BJ (cell line): ENCODE measurements around the gene SAYSD1. TPM values are rescaled to one million over a fixed set of nuclear protein-coding genes. Genes with fewer than 3 reads are reported as not detected.

Experiments used
- CTCF ChIA-PET: fragments of 350-600 bp; formaldehyde crosslinking; extraction: SDS; loops from one replicate; lab custom pipeline; 2021; ENCODE audit warnings: antibody characterized with exemption, inconsistent platforms; lab: Yijun Ruan, JAX
- POLR2A ChIA-PET: fragments of 300-600 bp; sonication (Branson Sonifier 250); formaldehyde crosslinking; extraction: SDS; loops from one replicate; lab custom pipeline; 2021; ENCODE audit warnings: antibody characterized with exemption; lab: Charles Lee
- DNase-seq: peaks from one replicate; pipeline ENCODE4 v3.0.0-alpha.2; 2011; ENCODE audit warnings: low read depth
- H3K27me3 ChIP-seq: 2 replicates; pipeline ENCODE4 v1.6.0; 2011; ENCODE audit warnings: low read length; ENCODE audit not compliant: control insufficient read depth, insufficient read depth
- H3K36me3 ChIP-seq: 2 replicates; pipeline ENCODE4 v1.5.1; 2011; ENCODE audit warnings: low read length; ENCODE audit not compliant: control insufficient read depth, insufficient read depth
- H3K4me3 ChIP-seq: 2 replicates; pipeline ENCODE4 v1.5.1; 2011; ENCODE audit warnings: low read depth, mild to moderate bottlenecking, control low read depth, low read length
- polyA plus RNA-seq: library from polyadenylated mRNA; depleted of rRNA; stranded (reverse); fragments of >200 nt; gene quantifications from 2 replicates; pipeline ENCODE4 v1.2.3, GENCODE V29; 2011
- TF ChIP-seq, protein P1 (sequence below): IDR thresholded peaks from 2 replicates; pipeline ENCODE4 v1.5.1; 2011; ENCODE audit warnings: low read depth, mild to moderate bottlenecking, control low read depth, inconsistent platforms, low read length, moderate library complexity; ENCODE audit not compliant: insufficient read depth

SAYSD1 gene
- polyA plus RNA-seq, 1 experiment: 9.7 TPM

DNA sequence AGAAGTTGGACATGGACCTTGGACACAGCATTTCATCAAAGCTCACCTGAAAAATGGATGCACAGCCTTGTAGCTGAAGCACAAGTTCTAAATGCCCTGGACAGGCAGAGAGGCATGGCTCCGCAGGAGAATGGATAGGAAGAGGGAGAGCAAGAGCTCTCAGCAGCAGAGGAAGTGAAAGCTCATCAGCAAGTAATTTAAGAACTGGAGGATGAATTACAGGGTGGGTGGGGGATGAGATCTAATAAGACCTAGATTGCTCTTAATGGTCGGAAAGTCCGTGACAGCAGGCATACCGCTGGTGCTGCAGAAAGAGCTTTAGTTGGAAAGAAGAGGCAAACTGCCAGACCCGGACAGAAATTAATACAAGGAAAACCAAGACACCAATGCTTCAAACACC is 37.3 kb upstream of the SAYSD1 start:
- no peaks in the 10 kb centered on the region; the same call in 1 of the 2 replicates for H3K27me3 ChIP-seq
- H3K4me3 ChIP-seq: no peak overlapping the region
- CTCF ChIA-PET: interaction anchor here (0.9 to 1.4 kb wide), 2 partner anchors 14 to 123 kb away, joined by 3 to 8 read pairs; no protein-coding TSS in a partner anchor
- H3K36me3 ChIP-seq: no peaks in the 10 kb centered on the region
- POLR2A ChIA-PET: no interaction called here
- TF ChIP-seq, protein P1, sequence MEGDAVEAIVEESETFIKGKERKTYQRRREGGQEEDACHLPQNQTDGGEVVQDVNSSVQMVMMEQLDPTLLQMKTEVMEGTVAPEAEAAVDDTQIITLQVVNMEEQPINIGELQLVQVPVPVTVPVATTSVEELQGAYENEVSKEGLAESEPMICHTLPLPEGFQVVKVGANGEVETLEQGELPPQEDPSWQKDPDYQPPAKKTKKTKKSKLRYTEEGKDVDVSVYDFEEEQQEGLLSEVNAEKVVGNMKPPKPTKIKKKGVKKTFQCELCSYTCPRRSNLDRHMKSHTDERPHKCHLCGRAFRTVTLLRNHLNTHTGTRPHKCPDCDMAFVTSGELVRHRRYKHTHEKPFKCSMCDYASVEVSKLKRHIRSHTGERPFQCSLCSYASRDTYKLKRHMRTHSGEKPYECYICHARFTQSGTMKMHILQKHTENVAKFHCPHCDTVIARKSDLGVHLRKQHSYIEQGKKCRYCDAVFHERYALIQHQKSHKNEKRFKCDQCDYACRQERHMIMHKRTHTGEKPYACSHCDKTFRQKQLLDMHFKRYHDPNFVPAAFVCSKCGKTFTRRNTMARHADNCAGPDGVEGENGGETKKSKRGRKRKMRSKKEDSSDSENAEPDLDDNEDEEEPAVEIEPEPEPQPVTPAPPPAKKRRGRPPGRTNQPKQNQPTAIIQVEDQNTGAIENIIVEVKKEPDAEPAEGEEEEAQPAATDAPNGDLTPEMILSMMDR: no peak
- no peak for DNase-seq

DNA sequence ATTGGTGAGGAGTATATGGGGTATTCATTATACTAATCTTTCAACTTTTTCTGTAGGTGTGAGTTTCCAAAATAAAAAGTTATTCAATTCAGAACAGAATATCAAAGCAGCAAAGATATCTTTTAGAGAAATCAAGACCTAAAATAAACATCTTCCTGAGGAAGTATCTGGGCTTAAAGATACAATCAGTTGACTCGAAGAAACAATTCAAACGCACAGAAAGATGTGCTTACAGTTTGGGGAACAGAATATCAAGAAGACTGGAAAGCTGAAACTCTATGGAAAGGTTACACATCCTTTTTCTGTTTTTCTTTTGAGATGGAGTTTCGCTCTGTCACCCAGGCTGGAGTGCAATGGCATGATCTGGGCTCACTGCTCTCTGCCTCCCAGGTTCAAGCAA is 36.2 kb upstream of the SAYSD1 start:
- DNase-seq: no peak
- TF ChIP-seq, protein P1: no peak
- ChIA-PET CTCF (interaction anchor here (1.4 kb wide), 1 partner anchor 15 kb away, joined by 8 read pairs; no protein-coding TSS in a partner anchor), POLR2A (no interaction called here)
- Histone ChIP-seq H3K4me3 (no peak overlapping the region), H3K27me3 (no peaks in the 10 kb centered on the region; the same call in 1 of the 2 replicates), H3K36me3 (no peaks in the 10 kb centered on the region)

DNA sequence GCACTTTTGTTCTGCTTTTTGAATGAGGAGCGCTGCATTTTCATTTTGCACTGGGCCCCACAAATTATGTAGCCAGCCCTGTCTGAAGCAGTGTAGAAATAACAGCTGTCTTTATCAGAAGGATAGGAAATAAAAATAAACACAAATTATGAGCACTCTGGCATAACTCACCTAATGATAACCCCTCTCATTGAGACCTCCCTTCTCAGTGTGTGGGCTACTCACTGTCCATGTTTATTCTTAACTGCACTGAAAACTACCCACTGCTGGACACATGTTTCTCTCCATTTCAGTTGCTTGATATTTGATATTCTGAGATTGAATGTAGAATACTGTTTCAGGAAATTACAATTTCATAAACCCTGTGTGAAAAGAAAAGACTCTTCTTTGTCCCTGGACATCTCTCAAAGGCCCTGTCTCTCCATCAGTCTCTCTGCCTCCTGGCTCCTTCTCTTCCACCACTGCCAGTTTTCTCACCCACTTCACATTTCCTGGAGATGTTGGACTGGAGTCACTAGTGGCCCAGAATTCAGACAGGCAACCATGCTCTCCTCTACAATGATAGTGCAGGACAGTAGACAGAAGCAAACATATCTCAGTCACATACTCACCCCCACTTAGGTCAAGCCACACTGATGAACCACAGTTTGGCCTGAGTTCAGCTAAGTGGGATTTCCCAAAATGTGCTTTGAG is 29.6 kb upstream of the SAYSD1 start:
- ChIA-PET POLR2A (no interaction called here), CTCF (no interaction called here)
- no peak for DNase-seq
- H3K36me3 ChIP-seq: no peaks in the 10 kb centered on the region
- TF ChIP-seq, protein P1: no peak
- H3K27me3 ChIP-seq: no peaks in the 10 kb centered on the region; the same call in 1 of the 2 replicates
- no peak overlapping the region for H3K4me3 ChIP-seq

DNA sequence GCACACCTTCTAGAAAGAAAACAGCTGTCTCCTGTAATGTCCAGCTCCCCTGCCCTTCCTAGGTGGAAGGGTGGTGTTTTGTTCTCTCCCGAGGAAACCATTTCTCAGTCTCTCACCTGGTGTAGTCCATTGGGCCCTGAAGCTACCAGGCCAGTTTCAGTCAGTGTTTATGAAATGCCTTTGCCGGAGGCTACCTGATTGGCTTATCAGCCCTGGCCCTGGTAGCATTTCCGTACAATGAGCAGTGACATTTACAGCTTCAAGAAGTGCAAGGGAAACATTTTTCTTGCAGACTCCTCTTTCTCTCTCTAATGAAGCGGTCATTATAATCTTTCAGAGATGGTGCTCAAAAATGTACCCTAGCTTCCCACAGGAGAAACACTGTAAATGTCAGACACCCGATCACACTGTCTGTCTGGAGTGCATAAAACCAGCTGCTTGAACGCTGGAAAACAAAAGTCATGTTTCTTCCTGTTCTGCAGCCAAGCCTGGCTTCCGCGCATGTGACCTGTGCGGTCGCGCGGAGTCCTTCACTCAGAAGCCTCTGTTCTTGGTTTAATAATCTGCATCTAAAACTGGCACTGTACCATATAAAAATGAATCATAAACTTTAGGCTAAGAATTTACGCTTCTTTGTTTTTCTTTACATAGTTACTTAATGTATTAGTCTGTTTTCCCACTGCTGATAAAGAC is 28.4 kb upstream of the SAYSD1 start:
- H3K36me3 ChIP-seq: no peaks in the 10 kb centered on the region
- CTCF ChIA-PET: no interaction called here
- DNase-seq: no peak
- POLR2A ChIA-PET: no interaction called here
- TF ChIP-seq, protein P1: no peak
- H3K27me3 ChIP-seq: no peaks in the 10 kb centered on the region
- H3K4me3 ChIP-seq: no peak overlapping the region

DNA sequence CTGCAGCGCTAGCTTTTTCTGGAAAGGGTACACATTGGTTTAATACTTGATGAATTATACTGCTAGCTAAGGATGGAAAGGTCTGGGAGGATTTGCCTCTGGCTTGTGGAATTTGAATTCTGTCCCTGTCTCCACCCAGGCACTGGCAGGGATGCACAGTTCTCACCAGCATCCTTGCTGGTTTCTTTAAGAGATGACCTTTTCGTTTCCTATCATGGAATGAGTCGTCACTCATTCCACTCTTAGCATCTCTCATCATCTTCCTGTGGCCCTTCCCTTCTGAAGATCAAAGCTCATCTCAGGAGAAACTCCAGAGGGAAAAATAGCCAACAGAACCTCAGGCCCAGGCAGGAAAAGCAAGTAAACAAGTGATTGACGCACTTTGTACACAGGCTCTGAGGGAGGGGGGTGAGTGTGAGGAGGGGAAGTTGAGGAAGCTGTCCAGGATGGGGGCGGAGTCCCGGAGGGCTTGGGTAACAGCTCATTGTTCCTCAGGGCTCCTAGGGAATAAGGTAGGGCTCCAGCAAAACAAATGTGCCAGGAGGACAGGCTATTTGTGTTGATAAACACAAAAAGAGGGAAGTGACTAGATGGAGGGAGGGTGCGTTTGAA is 25.7 kb upstream of the SAYSD1 start:
- DNase-seq: no peak
- TF ChIP-seq, protein P1: no peak
- ChIA-PET POLR2A (no interaction called here), CTCF (interaction anchor here (1.0 kb wide), 1 partner anchor 14 kb away, joined by 3 read pairs; no protein-coding TSS in a partner anchor)
- H3K4me3 ChIP-seq: no peak overlapping the region
- H3K27me3 ChIP-seq: no peaks in the 10 kb centered on the region
- no peaks in the 10 kb centered on the region for H3K36me3 ChIP-seq
